GM18508 (cell line): ENCODE results near the gene ASPHD1.
"Not testable (repeated sequence)": the region's sequence is repeated elsewhere in the genome, so short reads cannot be mapped to it uniquely, and the experiment has no call there.

Experiments used
- ATAC-seq: cut with Tn5 transposase; IDR thresholded peaks from one replicate; pipeline ENCODE4 v1.9.1; 2021; ENCODE audit warnings: moderate number of reproducible peaks; ENCODE audit not compliant: insufficient read depth, unreplicated experiment

Gene ASPHD1

DNA sequence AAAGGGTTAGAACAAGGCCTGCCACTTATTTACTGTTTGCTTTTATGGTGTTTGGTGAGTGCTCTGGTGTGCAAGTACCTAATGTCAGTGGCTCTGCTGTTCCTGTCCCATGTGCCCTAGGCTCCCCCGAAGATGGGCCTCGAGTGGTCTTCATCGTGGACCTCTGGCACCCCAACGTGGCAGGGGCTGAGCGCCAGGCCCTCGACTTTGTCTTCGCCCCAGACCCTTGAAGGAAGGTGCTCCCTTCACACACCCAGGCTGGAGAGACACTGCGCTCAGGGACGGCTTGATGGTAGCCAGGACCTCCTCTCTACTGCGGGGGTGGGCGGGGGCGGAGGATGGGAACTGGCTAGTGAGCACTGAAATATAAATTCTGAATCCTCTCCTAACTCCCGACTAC, 5.4 kb downstream of the ASPHD1 start:
- ATAC-seq = no peak

DNA sequence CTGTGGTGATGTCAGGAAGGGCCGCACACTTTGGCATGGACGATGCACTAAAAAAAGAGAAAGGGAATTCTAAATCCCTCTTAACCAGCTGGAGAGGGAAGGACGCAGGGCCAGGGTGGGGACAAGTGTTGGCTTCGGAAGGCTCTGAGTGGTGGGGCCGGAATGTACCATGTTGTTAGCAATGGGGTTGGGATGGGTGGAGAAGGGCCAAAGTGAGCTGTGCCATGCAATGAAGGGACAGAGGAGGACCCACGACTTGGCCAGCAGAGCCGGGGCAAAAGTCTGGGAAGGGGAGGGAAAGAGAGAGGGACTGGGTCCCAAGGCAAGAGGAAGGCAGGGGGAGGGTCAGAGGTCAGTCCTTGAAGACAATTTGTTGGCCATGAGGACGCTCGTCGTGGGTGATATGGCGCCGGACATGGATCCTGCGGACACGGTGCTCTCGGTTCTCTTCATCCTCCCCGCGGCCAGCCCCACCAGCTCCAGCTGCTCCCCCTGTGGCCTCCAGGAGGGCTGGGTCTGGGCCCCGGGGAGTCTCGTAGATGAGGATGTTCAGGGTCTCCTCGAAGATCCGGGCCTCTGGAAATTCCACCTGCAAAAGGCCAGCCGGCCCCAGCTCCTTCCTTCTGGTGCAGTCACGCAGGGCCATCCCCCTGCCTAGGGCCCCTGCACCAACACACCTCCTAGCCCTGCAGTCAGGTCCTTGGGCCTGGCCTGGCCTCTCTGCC, 6.4 kb downstream of the ASPHD1 start:
- no peak for ATAC-seq

DNA sequence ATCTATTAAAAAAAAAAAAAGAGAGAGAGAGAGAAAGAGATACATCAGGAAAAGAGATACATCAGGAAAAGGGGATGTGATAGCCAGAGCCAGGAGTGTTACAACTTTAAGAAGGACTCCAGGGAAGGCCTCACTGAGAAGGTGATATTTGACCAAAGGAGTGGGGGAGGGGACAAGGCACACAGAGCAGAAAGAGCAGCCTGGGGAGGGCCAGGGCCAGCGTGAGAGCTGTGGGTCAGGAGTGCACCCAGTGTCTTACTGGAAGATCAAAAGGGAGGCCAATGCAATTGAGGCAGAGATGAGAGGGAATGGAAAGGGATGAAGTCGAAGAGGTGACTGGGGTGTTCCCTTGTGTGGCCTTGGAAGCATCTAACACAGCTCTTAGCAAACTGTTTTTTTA, 7.7 kb downstream of the ASPHD1 start:
- no peak for ATAC-seq

DNA sequence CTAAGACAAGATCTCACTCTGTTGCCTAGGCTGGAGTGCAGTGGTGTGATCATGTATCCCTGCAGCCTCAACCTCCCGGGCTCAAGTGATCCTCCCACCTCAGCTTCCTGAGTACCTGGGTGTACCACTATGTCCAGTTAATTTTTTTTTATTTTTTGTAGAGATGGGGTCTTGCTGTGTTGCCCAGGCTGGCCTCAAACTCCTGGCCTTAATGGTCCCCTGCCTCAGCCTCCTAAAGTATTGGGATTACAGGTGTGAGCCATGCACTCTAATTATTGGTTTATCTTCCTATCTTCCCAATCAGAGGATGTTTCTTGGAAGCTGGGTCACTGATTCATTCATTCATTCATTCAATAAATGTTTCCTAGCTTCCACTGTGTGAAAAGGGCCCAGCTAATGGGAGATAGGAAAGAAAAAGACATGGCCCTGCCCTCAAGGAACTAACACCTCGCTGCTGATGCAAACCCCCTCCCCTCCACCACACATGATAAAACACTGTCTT, 8.5 kb downstream of the ASPHD1 start:
- no peak for ATAC-seq

DNA sequence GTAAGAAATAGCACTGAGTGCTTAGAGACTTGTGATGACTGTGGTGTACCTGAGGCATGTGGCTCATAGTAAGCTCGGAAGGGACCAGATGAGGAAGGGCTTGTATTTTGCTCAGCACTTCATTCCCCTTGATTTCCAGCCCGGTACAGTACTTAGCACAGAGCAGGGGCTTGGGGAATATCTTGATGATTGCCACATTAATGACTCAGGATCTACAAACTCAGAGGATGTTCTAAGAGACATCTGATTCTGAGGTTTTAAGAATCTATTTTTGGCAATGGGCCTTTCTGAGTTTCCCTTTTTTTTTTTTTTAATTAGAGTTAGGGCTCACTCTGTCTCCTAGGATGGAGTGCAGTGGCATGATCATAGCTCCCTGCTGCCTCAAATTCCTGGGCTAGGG, 9.1 kb downstream of the ASPHD1 start:
- no peak for ATAC-seq

DNA sequence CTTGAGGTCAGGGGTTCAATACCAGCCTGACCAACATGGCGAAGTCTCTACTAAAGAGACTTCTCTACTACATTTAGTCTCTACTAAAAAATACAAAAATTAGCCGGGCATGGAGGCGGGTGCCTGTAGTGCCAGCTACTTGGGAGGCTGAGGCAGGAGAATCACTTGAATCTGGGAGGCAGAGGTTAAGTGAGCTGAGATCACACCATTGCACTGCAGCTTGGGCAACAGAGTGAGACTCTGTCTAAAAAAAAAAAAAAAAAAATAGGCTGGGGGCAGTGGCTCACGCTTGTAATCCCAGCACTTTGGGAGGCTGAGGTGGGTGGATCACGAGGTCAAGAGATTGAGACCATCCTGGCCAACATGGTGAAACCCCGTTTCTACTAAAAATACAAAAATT, 9.6 kb downstream of the ASPHD1 start:
- not testable (repeated sequence) for ATAC-seq

DNA sequence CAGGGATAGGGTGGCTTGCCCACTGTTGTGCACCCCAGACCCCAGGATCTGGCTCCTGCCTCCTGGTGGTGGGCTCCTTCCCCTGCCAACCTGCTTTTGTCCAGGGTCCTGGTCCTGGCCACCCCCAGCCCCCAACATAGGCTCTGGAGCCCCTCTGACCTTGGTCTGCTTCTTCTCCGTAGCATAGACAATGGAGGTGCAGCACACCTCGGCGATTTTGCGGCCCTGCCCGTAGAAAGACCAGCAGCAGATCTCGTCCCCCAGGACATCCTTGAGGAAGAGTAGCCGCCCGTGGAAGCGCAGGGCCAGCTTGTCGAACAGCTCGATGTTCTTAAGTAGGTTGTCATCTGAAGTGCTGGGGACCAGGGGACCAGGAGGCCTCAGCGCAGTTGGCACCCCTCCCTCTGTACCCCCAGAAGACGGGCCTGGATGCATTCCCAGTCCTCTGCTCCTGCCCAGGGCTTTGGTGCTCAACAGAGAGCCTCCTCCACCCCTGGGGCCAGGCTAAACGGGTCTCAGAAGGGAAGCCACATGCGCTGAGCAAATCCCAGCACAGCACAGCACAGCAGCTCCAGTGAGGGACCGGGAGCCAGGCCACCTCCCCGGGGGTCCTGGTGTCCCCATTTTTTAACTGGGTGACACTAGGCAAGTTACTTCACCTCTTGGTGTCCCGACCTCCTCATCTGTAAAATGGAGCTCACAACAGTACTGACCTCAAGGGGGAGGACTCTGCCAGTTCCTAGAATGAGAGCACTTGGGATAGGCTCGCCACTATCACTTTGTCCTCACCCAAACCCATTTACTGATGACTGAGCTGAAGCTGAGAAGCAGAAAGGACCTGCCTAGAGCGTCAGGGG, 10.8 kb downstream of the ASPHD1 start:
- ATAC-seq = no peak

DNA sequence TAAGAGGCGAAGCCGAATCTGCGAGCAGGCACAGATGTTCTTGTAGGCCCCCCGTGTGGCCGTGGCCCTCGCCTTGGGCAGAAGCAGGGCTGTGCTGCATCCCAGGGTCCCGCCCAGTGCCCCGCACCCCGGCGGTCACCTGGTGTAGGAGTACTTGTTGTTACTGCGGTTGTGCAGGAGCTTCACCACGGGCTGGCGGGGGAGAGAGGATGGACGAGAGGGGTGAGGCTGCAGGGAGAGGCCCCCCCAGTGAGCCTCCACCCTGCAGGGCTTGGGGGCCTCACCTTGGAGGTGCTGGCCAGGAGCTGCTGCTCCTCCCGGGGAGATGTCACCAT, 11.4 kb downstream of the ASPHD1 start:
- no peak for ATAC-seq

DNA sequence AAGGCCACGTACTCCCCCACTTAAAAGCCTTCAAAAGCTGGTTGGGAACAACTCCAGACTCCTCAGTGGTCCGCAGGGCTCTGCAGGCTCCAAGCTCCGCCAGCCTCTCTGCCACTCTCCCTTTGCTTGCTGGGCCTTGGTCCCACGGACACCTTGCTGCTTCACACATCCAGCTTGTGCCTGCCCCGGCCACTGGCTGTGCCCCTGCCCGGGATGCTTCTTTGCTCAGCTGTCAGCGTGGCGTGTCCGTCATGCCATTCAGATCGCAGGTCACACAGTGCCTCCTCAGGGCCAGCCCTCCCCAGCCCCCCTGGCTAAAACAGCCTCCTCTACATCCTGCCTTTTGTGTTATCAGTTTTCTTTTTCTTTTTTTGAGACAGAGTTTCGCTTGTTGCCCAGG, 11.8 kb downstream of the ASPHD1 start:
- ATAC-seq = no peak

DNA sequence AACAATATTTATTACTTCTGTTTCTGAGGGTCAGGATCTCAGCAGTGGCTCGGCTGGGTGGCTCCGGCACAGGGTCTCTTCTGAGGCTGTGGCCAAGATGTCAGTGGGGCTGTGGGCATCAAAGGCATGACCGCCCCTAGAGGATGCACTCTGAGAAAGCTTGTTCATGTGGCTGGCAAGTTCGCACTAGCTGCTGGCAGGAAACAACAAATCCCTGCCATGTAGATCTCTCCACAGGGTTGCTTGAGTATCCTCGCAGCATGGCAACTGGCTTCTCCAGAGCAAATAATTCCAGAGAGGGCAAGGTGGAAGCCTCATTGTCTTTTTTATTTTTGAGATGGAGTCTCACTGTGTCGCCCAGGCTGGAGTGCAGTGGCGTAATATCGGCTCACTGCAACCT, 13.2 kb downstream of the ASPHD1 start:
- no peak for ATAC-seq

DNA sequence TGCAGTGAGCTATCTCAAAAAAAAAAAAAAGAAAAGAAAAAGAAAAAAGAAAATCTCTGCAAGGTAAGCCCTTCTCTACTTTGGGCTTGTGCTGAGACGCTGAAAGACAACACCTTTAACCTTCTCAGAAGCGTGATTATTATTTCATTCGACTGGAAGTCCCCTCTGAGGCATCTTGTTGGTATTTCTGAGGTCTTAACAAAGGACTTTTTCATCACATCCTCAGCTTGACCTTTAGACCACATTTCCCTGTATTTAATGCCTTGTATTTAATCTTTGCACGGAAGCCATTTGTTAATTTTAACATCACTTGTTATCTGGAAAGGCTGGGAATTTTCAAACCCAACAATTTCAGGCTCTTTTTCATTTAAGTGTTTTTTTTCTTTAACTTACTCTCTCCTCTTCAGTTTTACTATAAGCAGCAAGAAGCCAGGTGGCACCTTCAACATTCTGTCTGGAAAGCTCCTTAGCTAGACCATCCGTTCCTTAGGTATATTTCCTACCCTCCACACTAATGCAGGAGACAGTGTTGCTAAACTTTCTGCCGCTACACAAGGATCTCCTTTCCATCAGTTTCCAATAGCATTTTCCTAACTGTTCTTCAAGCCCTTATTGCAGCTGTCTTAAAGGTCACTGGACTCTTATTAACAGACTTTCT, 15.4 kb downstream of the ASPHD1 start:
- ATAC-seq = no peak

DNA sequence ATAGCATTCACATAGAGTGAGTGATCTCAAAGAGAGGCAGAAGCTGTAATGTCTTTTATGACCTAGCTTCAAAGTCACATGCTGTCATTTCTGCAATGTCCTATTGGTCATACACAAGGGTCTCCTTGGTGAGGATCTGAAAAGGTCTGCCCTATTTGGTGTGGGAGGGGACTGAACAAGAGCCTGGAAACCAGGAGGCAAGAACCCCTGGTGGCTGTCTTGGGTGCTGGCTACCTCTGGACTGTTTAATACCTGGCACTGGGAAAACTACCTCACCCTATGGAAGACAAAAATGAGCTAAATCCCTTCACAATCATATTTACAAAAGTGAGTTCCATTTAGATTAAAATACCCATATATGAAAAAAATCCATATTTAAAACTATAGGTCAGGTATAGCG, 16.7 kb downstream of the ASPHD1 start:
- no peak for ATAC-seq

DNA sequence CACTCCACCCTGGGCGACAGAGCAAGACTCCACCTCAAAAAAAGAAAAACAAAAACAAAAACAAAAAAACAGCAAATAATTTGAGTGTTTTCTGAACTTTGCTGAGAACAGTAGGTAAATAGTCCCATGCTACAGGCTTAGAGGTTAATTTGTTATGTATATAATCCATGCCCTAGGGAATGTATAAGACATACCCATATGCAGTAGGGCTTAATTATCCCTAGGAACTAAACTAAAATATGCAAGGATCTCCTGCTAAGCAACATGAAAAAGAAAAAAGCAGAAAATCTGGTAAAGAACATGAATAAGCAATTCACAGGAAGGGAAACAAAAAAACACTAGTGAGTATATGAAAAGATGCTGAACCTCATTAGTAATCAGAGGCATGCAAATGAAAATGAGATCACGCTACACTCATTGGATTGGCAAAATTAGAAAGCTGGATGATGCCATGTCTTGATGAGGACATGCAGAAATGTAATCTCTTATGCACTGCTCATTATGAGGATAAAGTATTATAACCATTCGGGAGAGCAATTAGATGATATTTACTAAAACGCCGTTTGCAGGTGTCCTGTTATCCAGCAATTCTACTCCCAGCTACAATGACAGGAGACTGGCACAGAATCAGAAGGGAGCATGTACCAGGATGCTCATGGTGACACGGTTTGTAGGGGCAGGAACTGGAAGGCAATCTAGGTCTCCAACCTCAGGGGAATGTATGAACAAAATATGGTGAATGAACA, 20.2 kb downstream of the ASPHD1 start:
- no peak for ATAC-seq

DNA sequence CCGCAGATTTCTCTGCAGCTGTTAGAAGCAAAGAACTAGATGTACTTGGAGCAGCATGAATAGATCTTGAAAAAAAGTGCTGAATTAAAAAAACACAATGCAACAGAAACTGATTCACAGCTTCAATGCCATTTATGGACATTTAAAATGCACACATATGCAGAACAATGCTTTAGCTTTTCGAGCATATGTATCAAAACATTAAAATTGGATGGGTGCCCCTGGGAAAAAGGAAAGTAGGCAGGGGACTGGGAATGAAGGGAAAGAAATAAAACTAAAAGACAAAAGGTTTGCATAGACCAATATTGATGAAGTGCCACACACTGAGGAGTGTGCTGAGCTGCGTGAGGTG, 20.7 kb downstream of the ASPHD1 start:
- no peak for ATAC-seq

DNA sequence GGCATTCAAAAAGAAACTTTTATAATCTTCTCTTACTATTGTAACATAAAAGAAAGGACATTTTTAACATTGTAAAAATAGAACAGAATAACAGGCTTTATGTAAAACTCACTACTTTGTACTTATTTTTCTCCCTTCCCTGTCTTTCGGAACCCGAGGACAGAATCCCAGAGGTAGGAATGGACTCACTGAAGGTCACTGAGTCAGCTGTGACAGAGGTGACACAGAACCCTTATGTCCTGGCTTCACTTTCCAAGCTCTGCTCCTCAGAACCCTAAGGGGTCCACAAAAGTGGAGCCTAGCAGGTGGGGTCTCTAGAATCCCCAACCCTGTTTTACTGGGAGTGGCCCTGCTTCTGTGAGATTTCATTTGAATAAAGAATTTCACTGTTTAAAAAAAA, 22.0 kb downstream of the ASPHD1 start:
- no peak for ATAC-seq

DNA sequence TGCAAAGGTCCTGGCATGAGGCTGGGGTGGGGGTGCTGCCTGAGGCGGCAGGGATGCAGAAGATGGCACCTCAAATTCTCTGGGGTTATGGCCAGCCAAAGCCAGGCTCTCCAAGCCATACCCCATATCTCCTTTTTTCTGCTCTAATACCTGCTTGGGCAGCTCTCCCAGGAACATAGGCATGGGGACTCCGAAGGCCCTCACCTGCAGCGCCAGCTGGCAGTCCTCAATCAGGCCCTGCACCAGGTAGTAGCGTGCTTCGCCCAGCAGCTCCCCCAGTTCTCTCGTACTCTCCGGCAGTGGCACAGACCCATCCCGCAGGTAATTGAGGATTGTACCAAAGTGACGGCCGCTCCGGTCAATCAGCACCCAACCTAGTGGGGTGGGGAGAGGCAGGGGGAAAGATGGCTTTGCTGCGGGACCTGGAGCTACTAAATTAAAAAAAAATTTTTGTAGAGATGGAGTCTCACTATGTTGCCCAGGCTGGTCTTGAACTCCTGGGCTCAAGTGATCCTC, 22.8 kb downstream of the ASPHD1 start:
- no peak for ATAC-seq

DNA sequence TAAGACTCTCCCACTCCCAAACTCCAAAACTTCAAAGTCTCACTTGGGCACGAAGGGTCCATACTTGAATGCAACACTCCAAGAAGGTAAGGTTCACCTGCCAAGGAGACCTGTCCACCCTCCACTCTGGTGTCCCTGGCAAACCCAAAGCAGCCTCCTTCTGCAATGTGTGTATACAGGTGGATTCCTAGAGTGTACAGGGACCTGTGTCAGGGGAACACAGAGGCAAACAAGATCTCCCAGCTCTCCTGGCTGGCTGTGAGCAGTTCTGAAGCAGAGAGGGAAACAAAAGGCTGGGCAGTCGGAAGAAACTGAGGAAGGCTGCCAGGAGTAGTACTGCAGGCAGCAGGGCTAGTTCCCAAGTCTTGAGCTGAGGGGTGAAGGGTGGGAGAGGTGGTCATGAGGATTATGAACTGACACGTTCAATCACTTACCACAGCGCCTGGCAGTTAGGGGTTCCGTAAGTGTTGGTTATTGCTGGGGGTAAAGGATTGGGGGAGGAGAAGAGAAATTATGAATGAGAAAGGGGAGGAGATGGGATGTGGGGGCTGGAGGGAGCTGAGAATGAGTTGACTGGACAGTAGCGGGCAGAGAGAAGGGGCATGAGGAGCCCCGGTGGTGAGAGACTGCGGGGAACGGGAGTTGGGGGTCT, 24.9 kb downstream of the ASPHD1 start:
- ATAC-seq = no peak

DNA sequence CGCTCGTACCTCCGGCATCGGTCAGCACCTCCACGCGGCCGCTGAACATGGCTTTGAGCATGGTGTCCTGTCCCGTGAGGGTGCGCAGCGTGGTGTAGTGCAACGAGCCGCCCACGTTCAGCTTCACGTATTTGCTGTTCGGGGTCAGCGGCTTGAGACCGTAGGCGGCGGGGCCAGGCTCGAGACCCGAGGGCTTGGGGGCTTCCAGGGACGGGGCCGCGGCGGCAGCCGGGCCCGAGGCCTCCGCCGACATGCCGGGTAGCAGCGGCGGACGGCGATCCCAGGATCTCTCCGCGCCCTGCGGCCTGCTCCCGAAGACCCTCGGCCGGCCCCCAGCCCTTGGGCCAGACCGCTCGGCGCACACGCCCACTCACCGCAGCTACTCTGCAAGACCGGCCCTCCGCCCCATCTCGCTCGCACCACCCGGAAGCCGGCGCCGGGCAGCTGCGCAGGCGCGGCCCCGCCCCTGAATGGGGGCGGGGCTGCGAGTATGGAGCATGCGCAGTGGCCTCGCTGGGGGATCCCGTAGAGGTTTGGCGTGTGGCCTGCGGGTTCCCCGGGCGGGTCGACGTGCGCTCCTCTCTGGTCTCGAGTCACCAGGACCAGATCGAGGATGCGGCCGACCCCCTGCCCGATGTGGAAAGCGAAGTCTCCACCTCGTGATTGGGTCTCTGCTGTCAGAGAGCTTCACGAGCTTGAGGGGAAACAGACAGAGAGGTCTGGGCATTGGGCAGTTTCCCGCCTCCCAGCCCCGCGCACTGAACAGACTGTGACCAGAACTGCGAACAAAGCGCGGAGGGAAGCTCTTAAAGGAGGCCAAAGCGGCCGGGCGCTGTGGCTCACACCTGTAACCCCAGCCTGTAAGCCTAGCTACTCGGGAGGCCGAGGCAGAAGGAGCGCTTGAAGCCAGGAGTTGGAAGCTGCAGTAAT, 25.8 kb downstream of the ASPHD1 start, which contains the start of gene KCTD13:
KCTD13 (minus strand) TSS at position 446 of the 930 bp plus-strand sequence; CDS start at position 253, 193 bp downstream.
- peak; percentile 53 for ATAC-seq

DNA sequence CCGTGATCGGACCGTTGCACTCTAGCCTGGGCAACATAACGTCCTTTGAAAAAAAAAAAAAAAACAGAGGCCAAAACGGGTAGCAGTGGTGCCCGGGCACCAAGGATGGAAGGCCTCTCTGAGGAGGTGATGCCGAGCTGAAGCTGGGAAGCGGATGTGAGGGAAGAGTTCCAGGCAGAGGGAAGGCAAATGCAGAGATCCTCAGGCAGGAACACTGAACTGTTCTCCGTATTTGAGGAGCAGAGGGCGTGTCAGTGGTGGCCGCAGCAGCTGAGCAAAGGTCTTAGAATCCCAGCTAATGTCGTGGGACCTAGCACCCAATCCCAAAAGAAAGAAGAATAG, 26.4 kb downstream of the ASPHD1 start:
- ATAC-seq = no peak
